Activated CD8-positive, alpha-beta memory T cell treated with anti-CD3 and anti-CD28 coated beads, Interleukin-2, amount 50 U/mL, for 48 hours (primary cell): ENCODE results near the gene PHC2.

Experiments
- DNase-seq: peaks from one replicate; pipeline ENCODE4 v3.0.0-alpha.2; 2020

PHC2 gene

GRCh38 chr1:33454646-33455282 is 23.9 kb upstream of the PHC2 start:
- DNase-seq, result no peak

- DNase-seq, result no peak
Measured at GRCh38 chr1:33446590-33446989, 15.7 kb upstream of the PHC2 start.

GRCh38 chr1:33445108-33445507 is 14.2 kb upstream of the PHC2 start:
- no peak for DNase-seq

GRCh38 chr1:33443705-33444180 is 12.8 kb upstream of the PHC2 start:
- DNase-seq, result no peak

DNA sequence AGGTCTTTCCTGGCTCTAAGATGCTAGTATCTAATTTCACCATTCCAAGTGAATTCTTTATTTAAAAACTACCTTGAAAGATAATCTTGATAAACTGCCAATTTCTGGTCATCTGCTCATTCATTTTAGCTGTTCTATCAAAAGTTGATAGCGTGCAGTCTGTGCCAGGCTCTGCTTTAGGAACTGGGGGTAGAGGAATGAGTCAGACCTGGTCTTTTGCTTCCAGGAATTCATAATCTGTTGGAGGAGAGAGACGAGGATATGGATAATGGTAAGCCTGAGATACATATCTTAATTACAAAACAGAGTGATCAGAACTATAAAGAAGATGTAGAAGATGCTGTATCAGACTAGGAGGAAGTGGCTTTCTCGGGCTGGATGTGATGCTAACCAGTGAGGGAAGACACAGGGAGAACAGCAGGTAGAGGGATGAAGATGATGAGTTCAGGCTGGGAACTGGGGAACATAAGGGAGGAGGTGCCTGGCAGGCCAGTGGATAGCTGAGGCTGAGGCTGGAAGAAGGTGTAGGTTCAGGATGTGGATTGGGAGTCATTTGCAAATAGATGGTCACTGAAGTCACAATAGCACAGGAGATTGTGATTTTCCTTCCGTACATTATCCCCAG is 12.3 kb upstream of the PHC2 start:
- DNase-seq, result no peak

DNA sequence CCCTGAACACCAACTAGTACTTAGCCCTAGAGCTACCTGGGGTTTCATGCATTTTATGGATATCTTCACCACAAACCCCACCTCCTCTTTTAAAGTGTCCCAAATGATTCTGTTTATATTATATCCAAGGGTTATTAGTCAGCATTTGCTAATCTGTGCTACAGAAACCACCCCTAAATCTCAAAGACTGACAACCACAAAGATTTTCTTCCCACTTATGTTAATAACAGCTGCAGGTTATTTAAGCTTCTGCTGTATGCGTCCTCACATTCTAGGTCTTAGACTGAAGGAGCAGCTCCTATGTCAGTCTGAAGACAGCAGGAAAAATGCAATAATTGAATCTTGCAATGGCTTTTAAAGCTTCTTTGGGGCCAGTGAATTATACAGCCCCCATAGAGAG is 11.2 kb upstream of the PHC2 start:
- DNase-seq, result no peak

GRCh38 chr1:33441088-33441745 is 10.3 kb upstream of the PHC2 start:
- DNase-seq, result no peak

DNA sequence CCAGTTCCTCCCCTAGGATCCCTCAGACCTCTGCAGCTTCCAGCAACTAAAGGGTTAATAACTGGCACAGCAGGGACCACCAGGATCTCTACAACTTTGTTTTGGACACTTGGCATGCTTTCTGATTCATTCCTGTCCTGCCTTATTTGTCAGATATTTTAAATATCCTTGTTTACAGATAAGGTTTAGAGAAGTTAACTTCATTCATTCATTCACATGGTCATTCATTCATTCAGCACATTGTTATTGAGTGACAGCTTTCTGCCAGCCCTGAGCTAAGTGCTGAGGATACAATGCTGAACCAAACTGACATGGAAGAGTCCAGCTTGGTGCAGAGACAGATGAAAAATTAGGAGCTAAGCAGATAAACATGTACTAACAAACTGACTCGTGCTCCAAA is 8.8 kb upstream of the PHC2 start:
- no peak for DNase-seq

DNA sequence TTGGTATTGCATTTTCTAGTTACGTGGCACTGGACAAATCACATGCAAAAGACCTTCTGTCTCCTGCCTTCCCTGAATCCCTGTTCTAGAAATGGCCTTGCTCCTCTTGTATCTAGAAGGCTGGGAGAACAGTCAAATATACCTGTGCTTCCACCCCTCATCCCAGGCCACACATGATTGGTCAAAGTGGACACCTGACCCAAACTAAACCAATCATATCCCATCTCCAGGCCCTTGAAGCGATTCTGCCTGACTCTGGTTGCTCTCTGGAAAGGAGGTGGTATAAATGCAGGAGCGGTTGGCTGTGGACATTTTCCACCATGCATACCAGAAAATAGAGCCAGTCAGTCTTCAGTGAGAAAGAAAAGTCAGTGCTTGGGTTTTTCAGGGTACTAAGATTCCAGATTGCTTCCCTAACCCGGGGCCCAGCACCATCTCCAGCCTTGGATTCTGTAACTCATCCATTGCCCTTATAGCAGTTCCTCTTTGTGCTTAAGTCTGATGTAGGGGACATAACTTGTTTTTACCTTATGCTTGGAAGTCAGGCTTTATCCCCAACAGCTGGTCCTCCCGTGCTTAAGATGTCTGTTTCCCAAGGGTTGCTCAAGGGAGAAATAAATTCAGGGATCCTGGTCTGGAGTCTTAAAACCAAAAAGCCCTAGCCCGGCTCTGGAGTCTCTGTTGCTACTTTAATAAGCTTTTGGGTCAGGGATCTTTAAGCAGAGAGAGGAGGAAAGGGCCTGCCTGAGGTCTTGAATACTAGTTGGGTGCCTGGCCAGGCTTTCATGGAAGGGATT is 7.7 kb upstream of the PHC2 start:
- DNase-seq, result no peak

DNA sequence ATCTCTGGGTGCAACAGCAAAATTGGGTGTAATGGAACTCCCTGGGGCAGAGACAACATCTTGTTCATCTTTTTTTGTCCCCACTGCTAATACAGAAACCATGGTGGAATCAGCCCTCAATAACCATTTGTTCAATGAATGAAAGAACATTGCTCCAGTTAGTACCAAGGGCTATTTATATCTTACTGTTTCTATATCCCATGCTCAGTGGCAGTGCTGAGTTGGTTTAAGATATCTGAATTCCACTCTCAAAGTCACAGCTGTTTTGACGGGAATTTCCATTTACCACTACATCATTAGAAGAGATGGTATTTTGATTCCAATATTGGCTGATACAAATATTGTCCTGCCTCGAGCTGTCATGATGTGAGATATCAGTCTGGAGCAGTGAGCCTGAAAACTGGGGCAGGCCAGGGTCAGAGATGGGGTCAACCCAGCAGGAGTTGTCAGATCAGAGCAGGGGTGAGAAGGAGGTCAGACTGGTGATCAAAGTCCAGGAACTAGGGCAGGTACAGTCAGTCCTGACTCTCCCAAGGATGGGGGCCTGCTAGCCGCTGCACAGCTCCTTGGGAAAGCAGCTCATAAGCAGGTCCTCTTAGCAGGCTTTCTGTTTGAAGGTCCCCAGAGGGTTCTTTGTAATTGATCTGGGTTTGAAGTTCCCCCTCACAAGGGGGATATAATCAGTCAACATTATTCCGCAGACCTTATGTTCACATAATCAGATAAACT is 5.8 kb upstream of the PHC2 start:
- no peak for DNase-seq

DNA sequence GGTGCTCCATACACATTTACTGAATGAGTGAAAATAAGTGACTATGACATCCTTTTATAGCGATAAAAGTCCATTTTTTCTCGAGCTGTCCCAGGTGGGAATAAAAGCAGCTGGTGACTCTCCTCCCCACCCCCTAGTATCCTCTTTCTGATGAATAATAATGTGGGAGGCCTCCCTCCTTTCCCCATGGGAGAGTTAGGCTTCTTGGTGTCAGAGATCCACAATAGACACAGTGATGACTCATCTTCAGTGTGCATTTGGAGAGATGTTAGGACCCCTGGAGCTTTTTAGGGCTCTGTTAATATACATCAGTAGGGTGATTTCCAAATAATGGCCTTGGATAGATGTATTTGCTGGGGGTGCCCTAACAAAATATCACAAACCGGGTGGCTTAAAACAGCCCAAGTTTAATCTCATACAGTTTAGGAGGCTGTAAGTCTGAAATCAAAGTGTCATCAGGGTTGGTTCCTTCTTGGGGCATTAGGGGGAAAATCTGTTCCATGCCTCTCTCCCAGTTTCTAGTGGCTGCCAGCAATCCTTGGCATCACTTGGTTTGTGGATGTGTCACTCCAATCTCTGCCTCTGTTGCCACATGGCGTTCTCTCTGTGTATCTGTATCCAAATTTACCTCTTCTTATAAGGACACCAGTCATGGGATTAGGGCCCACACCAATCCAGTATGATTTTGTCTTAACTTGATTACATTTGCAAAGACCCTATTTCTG is 4.4 kb upstream of the PHC2 start:
- no peak for DNase-seq

DNA sequence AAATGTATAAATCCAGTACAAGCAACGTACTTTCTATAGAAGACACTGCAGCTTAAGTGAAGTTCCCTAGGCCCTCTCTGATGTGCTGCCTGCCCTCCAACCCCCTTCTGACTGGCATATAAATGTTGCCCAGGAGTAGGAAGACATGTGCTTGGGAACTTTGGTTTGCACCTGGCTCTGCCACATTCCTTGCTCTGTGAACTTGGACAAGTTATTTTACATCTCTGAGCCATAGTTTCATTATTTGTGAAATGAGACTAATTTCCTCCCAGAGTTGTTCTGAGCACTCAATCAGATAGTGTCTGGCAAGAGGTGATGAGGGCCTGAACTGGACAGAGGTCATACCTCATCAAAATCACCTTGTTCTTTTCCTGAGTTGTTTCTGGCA is 3.5 kb upstream of the PHC2 start:
- no peak for DNase-seq

DNA sequence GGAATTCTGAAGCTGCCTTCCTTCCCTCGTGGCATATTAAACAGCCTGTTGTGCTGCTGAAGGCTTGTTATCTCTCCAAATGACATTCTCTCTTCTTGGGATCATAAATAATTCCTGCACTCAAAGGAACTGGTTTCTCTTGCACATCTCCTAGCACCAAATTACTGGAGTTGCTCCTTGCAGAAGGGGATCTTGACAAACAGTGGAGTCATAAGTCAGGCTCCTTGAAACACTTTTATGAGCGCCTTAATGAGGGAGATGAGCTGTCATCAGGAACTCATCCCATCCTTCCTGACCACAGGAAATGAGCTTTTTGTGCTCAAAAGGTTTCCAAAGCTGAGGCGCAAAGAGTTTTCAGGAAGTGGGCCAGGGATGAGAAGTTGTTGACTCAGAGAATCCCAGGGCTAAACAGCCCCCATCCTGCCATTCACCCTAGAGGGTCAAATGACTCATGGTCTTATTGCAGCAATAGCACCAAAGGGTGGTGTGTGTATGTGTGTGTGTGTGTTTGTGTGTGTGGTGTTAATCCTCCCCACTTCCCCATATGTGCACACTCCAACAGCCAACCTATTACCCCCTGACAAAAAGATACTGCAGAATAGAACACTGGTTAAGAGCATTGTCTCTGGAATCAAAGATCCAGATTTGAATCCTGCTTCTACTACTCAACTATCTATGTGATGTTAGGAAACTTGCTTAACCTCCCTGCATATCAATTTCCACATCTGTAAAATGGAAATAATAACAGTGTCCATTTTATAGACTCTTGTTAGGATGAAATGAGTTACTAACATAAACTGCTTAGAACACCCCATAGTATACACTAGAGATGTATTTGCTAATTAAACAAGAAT is 2.8 kb upstream of the PHC2 start:
- DNase-seq, result no peak

GRCh38 chr1:33429856-33430691 is 821 bp downstream of the PHC2 start:
- peak; percentile 57 for DNase-seq

- no peak for DNase-seq
Measured at GRCh38 chr1:33429332-33429731, 1.6 kb downstream of the PHC2 start.

DNA sequence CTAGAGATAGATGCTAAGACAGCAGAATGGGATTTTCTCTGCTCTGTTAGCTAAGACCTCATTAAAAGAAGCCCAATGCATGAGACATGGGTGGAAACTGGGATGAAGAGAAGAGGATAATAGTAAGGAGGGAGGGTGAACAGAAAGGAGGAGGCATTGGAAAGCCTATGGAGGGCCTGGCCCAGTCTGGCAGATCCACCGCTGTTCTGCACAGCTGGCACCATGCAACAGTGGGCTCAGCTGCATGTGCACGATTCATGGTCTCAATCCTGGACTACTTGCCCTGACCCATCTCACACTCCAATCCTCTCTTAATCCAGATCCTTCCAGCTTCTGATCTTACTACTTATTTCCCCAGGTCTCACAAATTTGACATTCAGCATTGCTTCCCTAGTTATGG is 2.2 kb downstream of the PHC2 start:
- DNase-seq, result no peak

DNA sequence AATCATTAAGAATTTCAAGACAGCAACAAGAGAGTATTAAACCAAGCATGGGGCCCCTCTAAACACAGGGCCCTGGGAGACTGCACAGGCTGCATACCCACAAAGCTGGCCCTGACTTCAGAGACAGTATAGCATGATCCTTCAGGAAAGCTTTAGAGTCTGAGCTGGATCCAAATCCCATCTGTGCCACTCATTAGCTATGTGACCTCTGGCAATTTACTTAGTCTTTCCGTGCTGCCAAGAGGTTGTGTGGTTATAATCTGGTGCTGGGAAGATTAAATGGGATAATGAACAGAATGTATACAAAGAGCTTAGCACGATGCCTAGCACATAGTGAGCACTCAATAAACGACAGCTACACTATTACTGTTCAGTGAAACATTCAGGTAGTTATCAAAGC is 4.0 kb downstream of the PHC2 start:
- DNase-seq, result no peak

- no peak for DNase-seq
Measured at GRCh38 chr1:33425900-33426299, 5.0 kb downstream of the PHC2 start.

DNA sequence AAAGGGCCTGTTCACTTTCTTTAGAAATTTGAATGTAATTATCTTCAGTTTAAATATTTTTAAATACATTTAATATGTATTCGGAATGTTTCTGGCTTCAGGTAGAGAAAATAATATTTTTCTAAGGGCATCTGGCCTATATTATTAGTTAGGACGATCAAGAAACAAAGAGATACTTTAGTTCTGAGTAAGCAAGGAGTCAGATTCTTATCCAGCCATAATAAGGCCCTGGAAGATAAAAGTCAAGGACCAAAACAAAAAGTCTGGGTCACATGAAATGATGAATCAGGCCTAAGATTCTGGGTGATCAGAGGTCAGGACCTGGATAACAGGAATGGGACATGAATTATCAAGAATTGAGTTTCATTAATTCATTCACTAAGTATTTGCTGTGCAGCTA is 6.3 kb downstream of the PHC2 start:
- no peak for DNase-seq

- no peak for DNase-seq
Measured at GRCh38 chr1:33424205-33424604, 6.7 kb downstream of the PHC2 start.
